Activated CD8-positive, alpha-beta memory T cell treated with anti-CD3 and anti-CD28 coated beads for 4 hours (primary cell): ENCODE results near the gene KRT20.

ENCODE experiments used
- DNase-seq, 2 donors: peaks; one replicate each; pipeline ENCODE4 v3.0.0-alpha.2; 2020; ENCODE audit warnings: low read depth in 2 of 2

Gene KRT20

DNA sequence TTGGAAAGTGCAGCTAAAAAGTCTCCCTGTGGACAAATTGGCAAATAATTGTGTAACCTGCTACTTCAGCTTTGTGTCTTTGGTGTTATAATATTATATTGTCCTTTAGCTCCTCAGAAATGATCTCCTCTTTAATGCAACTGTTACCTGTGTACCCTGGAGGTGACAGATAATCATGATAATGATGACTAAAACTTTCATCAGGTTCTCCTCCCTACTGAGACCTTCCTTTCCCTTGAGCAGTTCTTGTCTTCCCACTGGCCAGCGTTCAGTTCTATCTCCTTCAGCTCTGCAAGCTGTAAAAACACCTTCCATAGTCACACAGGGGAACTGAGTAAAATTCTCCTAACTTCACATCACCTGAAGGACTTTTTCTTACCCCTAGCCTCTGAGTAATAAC lies 32.7 kb downstream of the KRT20 start:
- no peak for DNase-seq

DNA sequence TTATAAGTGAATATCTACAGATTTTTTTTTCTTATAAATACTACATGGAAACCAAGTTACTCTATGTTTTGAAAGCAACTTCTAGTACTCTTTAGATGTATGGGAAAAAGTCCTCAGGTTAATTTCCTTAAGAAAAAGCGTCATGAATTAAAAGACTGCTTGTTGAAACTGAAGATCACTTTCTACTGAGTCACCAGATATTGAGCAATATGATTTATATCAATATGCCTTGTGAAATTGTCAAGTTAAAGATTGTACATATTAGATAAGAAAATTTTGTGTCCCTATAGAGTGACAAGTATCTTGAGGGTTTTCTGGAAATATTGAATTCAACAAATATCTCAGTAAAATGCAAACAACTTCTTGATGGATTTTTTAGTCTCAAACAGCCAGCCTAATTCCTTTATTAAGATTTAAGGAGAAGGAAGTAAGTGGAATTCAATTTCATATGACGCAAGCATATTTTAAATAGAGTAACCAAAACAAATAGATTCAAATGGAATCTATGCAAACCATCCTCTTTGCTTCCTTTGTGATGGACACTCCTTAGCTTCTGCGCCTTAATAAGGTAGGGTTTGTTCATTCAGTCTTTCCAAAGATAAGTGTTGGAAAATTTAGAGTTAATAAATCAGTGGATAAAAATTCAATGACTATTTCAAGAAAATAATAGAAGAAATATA lies 34.6 kb downstream of the KRT20 start:
- DNase-seq = no peak

DNA sequence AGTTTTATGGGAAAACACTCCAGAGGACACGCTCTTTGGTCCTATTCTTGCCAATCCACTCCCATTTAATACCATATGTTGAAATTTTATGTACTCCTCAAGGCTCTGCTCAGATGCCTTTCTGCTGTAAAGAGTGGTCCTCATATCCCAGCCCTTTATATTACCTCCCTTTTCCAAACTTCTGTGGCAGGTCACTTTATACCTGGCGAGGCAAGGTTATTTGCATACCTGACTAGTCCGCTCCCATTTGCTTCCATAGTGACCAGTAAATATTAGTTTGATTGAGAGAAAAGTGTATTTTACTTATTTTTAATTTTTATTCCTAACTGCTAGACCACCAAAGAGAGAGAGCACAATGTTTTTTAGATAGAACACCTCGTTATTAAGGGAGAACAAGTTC lies 35.3 kb downstream of the KRT20 start:
- DNase-seq = no peak

DNA sequence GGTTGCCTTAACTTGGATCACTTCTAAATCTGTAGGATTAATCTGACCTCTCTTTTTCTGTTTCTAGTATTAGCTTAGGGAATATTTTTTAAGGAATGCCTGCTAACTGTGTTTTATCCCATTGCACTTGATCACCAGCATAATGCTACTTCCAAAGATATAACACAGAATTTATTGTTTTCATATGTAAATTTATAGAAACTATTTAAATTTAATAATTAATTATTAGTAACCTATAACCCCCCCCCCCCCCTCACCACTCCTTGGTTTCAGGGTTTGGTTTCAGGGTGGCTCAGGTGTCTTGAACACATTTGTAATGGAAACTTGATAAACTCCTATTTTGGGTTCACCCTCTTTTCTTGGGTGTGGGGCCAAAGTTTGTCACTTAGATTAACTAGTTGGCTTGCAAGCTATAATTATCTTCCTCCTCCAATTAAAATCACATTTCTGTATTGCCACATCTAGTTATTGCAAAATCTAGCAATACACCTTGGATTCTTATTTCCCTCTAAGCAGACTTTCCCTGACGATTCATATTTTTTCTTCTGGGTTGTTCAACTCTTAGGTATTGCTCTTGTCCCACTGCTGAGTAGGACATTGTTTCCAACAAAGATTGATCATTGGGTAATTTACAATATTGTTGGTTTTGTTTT lies 36.3 kb downstream of the KRT20 start:
- no peak for DNase-seq

DNA sequence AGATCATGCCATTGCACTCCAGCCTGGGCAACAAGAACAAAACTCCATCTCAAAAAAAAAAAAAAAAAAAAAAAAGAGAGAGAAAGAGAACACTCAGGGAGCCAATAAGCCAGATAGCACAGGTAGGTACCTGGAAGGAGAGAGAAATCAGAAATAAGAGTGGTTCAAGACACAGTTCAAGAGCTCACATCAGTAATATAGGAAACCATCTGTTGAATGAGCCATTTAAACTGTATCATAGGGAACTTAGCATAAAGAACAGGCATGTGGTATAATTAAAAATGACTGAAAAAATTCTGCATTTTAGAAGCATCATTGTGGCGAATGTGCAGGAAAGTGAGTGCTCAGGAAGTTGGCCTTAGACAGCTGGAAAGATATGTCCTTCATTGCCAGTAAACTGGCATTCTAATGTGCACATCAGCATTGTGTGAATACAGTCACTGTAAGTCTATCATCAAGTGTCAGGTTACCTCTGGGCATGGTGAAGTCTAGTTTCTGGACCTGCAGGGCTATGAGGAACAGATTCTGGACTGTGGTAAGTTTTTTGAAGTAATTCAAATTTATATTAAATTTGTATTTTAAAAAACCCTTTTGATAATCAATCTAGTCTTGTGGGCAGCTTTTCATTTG lies 38.4 kb downstream of the KRT20 start:
- DNase-seq = no peak

DNA sequence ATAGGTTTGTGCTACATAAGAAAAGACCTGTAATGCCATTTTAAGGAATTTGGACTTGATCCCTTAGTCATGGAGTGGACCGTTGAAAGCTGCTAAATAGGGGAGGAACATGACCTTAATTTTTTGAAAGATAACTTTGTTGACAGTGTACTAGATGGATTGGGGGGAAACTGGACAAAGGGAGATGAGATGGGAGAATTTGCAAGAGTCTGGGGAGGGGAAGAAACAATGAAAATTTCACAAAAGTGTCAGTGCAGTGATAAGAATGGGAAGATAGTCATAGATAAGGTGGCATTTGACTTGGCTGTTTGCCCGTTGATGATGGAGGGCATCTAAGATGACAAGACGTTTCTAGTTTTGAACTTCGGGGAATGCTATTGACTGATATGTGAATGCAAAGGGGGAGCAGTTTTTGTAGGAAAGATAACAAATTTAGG lies 40.4 kb downstream of the KRT20 start:
- no peak for DNase-seq

DNA sequence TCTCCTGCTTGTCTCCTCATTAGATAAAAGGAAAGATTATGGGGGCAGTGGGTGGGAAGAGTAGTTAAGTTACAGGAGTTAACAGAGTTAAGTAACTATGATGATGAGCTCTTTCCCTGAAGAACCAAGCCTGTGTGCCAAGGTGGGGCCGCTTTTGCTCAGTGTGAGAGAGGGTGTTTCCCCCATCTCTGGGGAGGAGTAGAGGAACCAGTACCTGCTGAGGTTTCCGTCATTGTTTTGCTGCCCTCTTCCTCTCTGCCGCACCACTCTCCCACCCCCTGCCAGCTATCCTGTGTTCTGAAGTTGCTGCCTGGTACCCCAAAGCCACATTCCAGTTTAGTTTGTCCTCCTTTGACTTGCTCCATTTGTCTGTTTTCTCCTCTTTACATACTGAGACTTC lies 41.8 kb downstream of the KRT20 start:
- no peak for DNase-seq

DNA sequence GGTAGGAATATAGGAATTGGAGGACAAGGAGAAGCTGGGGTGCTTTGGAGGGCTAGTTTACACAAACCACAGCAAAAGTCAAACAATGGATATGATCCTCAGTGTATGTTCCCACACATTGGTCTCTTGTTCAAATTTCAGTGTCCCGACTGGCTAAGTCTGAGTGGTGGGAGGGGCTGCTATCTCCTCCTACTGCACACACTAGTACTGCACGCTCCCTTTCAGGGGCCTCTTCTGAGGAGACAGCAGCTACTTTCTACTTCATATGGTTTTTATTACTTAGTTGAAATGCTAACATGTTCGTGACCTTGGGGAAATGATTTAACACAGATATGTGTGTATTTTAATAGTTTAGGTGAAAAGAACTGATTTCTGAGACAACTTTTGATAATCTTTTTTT lies 43.8 kb downstream of the KRT20 start:
- DNase-seq = no peak

DNA sequence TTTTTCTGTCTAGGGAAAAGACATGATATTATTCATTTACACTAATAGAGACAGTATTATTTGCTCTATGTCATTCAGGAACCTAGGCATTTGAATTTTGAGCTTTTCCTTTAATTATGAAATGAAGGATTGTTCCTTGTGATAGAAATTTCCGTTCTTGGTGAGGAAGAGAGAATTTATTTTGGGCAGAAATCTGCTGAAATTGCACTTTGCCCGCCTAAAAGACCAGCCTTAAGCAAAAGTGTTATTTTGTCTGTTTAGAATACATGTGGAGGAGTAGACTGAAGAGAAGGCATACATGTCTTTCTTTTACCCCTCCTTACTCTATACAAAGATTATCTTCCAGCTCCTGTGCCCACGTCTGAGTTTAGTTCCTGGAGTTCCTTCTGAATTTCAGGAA lies 45.8 kb downstream of the KRT20 start:
- DNase-seq = no peak

DNA sequence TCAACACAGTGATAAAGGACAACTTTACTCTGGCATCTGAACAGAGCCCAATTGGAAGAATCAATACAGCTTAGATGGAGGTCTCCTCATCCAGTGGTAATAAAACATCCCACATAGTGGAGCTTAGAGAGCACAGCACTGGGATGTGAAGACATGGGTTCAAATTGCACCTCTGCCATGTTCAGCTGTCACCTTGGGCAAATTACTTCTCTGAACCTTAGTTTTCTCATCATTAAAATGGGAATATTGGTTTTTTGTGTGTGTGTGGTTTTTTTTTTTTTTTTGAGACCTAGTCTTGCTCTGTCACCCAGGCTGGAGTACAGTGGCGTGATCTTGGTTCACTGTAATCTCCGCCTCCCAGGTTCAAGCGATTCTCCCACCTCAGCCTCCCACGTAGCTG lies 49.0 kb downstream of the KRT20 start:
- DNase-seq = no peak

DNA sequence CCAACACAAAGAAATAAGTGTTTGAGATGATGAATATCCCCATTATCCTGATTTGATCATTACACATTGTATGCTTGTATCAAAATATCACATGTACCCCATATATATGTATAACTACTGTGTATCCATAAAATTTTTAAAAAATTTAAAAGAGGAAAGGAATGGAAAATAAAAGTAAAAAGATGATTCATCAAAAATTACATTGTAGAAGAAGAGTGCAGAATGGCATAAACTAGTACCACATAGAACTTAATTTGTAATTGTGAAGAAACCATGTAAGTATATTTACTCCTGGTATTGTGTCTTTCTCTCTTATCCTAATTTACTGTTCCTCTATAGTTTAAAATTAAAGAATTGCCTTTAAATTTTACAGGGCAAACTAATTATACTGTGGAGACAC lies 51.2 kb downstream of the KRT20 start:
- DNase-seq = no peak

DNA sequence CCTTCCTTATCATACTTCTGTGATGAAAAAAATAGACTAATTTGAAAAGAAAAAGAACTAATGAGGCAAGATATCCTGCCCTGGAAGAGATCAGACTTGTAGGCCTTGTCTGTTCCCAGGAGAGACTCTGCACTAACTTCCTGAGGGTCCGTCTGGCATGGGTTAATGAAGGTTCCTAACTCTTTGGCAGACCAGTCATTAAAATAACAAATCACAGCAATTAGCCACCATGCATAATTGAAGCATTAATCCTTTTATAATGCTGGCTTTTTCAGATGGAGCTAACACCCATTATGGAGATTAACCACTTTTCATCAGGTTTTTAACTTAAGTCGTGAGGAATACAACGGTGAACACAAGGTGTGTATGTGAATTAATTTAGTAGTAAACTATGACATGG lies 52.2 kb downstream of the KRT20 start:
- no peak for DNase-seq

DNA sequence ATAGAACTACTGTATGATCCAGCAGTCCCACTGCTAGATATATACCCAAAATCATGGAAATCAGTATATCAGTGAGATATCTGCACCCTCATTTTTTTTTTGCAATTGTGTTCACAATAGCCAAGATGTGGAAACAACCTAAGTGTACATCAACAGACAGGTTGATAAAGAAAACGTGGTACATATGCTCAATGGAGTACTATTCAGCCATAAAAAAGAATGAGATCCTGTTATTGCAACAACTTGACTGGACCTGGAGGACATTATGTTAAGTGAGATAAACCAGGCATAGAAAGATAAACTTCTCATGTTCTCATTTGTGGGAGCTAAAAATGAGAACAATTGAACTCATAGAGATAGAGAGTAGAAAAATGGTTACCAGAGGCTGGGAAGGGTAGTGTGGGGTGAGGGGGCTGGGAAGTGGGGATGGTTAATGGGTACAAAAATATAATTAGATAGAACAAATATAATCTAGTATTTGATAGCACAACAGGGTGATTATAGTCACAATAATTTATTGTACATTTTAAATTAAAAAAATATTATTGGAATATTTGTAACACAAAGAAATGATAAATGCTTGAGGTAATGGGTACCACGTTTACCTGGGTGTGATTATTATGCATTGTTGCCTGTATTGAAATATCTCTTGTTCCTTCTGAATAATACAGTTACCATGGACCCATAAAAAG lies 54.8 kb downstream of the KRT20 start:
- no peak for DNase-seq

DNA sequence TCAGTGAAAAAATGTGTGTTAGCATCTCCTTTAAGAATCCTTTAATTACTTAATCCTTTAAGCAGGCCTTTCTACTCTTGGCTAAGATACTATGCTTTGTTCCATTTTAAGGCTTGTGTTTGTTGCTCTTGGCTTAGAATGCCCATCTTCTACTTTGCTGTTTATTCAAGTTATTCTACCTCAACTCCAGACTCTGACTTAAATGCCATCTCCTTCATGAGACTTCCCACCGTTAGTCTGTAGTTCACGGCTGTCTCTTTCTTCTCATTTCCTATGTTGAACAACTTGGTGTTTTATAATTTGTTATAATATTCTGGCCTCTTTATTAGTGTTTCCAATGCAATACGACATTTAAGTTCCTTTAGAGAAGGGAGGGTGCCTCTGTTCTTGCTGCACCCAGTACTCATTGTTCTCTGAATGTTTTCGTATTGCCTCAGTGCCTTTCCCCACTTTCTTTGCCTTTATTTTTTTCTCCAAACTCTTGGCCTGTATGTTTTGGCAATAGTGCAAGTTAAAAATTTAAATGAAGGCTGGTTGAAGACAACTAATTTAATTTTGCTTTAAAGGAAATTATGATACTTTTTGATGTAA lies 56.5 kb downstream of the KRT20 start:
- no peak for DNase-seq

DNA sequence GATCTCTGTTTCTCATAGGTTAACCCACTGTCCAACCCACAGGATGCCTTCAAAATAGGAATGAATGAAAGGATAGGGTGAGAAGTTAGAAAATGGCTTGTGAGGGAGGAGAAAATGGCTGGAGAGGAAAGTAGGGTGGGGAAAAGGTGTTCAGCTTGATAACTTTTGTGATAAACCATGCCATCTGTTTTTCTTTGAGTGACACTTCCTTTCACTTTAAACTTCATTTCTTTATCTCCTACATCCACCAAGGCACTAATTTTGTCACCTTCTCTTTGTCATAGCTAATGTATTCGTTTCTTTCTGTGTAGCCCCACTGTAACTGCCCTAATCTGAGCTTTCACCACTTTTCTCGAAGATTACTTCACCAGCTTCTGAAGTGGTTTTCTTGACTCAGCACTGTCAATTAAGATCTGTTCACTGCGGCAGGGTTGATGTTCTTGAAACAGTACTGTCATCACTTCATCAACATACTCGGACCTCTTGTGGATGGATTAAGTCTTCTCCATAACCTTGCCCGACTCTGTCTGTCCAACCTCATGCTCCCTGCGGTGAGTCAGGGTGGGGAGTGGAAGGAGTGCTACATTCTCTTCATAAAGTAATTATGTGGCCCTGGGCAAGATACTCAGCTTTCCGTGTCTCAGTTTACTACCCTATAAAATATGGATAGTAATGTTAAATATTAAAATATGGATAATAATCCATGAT lies 57.1 kb downstream of the KRT20 start:
- DNase-seq = no peak
